HS-5 (cell line): Measurements from ENCODE around the gene CTSD.
"Not testable (repeated sequence)": the region's sequence is repeated elsewhere in the genome, so short reads cannot be mapped to it uniquely, and the experiment has no call there.

ENCODE experiments used
- DNase-seq: peaks from one replicate; pipeline ENCODE4 v3.0.0-alpha.2; 2012; ENCODE audit warnings: low read depth

CTSD gene

DNA sequence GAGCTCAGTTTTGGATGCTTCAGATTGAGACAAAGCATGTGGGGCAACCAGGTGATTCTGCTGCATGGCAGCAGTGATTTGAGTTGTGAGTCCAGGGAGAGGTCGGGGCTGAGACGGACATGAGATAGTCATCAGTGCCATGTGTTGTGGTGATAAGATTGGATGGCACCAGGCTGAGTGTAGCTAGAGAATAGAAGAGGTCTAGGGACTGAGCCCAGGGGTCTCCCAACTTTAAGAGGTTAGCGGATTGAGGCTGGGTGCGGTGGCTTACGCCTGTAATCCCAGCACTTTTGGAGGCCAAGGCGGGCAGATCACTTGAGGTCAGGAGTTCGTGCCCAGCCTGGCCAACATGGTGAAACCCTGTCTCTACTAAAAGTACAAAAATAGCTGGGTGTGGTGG is 6.3 kb upstream of the CTSD start:
- no peak for DNase-seq

DNA sequence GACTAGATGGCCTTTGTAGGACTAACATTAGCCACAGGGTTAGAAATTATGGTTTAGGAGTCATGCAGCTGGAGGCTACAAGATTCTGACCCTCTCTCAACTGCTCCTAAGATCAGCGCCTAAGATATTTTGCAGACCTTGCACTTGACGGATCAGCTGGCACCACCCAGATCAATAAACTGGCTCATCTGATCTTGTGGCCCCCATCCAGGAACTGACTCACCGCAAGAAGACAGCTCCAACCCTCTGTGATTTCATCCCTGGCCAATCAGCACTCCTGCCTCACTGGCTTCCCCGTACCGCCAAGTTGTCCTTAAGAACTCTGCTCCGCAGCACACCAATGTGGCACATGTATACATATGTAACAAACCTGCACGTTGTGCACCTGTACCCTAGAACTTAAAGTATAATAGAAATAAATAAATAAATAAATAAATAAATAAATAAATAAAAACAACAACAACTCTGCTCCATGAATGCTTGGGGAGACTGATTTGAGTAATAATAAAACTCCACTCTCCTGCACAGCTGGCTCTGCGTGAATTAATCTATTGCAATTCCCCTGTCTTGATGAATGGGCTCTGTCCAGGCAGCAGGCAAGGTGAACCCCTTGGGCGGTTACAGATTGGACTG is 5.7 kb upstream of the CTSD start:
- DNase-seq: not testable (repeated sequence)

DNA sequence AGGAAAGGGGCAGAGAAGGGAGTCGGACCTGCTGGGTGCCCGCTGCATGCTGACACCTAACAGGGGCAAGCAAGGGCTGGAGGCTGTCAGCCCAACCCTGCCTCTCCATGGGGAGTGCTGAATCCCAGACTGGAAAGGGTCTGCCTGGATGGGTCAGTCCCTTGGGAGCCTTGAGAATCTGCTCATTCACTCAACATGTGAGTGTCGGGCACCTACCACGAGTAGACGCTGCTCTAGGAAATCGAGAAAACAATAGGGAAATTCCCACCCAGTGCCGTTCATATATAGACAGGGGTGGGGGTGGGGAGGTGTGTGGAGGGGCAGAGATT is 4.4 kb upstream of the CTSD start:
- DNase-seq: no peak

DNA sequence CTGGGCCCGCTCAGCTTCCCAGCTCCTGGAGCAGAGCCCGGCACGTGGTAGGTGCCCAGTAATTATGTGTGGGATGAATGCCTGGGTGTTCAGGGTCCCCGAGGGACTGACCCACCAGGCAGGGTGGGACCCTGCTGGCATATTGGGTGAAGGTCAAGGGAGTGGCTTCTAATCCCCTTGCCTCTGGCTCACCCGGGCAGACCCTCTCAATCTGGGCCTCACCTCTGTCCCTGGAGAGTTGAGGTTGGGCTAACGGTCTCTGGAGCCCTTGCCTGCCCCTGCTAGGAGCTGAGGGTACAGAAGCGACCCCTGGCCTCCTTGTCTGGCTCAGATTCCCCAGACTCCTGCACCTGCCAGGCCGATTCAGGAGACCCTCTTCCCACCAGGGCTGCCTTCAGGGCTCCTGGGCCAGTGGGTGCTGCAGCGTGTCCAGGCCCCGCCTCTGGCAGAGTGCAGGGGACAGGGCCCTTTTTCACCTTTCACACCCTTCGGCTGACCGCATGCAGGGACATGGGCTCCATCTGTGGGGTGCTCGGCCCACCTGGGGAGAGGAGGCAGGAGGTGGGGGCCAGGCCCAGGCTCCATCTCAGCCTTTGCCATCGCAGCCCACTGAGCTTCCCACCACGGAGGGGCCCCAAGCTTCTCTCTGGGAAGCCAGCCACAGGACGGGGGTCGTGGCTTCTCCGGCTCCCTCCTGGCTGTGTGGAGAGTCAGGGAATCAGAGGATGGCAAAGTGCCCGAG is 3.8 kb upstream of the CTSD start:
- no peak for DNase-seq

DNA sequence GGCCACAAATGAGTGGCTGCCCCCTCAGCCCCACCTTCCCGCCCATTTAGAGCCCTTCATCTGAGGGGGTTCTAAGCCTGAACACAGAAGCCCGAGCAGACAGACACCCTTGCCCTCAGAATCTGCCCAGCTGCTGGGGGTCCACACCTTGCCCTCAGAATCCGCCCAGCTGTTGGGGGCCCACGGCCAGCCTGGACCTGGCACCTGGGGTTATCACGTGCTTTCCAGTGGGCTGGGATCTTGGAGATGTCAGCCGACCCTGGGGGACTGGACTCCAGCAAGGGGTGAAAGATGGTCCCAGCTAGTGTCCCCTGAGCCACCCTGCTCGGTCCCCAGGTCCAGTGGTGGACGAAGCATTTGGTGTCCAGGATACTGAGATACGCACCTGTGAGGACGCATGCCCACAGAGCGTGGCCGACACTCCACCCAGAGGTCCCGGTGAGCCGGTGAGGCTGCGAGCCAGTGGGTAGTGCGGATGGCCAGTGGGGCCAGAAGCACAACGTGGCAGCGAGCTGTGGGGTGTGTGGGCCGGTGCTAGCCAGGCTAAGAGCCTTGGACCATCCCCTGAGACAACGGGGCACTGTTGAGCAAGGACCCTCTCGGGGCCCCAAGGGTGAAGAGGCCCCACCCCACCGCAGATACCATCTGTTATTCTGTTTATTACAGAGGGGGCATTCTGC is 3.1 kb upstream of the CTSD start:
- no peak for DNase-seq

DNA sequence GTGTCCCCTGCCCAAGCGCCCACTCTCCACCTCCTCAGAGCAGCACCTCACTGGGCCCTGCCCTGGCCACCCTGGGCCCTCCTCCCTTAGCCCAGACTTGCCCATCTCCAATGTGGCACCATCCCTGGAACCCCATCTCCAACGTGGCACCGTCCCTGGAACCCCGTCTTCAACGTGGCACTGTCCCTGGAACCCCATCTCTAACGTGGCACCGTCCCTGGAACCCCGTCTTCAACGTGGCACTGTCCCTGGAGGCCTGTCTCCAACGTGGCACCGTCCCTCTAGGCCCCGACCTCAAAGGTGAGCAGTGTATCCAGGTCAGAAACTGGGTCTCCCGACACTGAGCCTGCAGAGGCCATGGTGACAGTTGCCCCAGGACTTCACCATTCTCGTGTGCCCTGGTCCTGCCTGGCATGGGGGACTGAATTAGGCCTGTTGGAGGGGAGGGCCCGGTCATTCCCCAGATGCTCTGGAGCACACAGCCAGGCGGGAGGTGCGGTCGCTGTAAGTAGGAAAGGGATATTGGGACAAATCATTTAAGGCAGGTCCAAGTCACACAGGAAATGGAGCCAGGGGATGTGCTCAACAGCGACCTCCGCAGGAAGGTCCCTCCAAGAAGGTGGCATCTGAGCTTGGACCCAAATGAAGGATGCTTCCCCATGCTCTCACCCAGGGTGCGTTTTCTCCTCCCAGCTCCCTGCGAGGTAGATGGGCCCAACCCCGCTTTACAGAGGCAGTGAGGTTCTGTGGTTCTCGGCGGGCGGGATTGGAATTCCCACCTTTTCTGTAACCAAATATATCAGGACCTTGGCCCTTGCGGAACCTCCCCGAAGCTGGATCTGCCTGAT is 2.4 kb upstream of the CTSD start:
- no peak for DNase-seq

DNA sequence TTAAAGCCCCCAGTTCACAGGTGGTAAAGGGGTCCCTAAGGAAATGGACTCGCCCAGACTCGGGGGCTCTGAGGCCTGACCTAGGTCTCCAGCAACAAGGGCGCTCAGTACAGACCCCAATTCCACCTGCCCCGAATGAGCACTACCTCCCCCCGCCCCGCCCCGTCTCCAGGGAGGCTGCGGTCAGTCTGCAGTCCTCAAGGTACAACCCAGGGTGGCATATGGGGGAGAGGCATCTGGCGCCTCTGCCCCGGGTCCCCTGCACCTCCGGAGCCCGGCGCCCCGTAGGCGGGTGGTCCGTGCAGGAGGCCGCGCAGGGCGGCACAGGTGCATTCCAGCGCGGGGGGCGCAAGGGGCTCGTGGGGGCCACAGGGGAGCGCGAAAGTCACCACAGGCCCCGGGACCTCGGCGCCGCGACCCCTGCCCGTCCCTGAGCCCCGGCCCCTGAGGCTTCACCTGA is 361 bp downstream of the CTSD start:
- DNase-seq: no peak

DNA sequence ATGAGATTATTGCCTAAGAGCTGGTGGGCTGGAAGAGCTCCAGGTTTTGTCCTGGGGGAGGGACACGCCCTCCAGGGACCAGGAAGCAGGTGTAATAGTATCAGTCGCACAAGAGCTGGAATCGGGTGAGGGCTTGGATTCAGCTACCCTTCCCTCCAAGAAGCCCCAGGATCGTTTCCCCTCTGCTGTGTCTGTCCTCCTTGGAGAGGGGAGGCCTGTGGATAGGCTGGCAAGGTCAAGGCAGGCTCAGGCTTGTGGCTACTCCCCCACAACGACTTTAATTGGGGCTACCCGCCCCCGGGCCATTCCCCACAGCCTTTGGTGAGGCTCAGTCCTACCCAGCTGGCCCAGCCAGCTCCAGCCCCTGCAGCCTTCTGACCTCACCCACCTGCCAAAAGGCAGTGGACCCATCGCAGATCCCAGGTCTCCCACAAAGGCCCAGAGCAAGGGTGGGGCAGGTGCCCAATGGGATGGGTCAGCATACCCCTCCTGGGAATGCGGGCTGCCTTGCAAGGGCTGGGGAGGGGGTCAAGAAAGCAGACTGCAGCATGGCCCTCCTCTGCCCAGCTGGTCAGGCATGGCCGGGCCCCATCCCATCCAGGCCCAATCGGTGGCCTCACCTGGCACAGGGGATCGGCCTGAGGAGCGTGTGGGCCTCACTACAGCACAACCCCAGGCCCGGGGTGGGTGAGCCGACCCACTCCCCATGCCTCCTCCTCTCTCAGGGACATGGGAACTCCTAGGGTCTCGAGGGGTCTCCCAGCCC is 1.0 kb downstream of the CTSD start:
- no peak for DNase-seq

DNA sequence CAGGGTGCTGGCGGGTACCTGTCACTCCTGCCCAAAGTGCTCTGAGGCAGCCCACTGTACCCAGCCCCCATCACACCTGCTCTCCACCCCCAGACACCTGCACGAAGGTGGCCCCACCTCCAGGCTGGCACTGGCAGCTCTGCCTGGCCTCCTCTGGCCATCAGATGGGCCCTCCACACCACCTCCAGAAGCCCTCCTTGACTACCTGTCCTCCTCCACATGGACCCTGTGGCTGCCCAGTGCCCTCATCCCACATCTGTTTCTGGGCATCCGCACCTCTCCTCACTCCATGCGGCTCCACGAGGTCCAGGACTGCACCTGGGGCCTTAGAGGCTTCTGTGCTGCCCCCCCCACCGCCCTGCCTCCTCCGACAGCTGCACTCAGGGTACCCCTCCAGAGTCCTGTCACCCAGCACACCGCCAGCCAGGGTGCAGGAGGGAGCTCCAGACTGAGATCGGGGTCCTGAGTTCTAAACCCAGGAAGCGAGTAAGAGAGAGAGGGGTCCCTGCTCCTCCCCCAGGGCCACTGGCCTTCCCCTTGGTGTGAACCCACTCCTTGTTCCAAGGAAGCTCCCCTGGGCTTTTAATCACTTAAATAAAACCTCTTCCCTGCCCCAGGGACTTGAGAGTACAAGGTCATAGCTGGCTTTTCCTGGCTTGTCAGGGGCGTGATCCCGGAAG is 1.7 kb downstream of the CTSD start:
- no peak for DNase-seq

DNA sequence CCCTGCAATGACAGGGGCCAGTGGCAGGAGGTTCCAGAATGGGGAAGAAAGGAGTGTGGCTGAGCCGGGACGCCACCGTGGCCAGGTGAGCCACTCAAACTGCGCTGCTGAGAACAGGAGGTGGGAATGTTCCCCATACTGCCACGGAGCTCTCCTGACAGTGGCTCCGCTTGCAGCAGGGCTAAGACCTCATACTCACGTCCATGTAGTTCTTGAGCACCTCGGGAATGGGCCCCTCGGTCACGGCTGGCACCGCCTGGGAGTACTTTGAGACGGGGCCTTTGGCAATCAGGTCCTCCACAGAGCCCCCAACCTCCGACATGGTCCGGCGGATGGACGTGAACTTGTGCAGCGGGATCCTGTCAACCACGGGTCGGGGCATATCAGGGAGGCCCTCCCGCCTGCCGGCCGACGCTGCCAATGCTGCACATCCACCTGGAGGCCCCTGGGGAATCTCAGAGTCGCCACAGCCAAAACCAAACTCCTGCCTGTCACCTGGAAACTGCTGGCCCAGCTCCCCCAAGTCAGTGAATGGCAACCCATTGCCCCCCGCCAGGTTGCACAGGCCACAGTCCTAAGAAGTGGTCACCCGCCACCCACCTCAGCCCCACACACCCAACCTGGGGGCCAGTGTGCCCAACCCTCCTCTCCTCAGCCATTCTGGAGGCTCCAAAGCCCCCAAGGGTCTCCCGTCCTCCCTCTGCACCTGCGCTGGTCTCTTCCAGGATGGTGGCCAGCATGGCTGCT is 2.4 kb downstream of the CTSD start:
- no peak for DNase-seq

DNA sequence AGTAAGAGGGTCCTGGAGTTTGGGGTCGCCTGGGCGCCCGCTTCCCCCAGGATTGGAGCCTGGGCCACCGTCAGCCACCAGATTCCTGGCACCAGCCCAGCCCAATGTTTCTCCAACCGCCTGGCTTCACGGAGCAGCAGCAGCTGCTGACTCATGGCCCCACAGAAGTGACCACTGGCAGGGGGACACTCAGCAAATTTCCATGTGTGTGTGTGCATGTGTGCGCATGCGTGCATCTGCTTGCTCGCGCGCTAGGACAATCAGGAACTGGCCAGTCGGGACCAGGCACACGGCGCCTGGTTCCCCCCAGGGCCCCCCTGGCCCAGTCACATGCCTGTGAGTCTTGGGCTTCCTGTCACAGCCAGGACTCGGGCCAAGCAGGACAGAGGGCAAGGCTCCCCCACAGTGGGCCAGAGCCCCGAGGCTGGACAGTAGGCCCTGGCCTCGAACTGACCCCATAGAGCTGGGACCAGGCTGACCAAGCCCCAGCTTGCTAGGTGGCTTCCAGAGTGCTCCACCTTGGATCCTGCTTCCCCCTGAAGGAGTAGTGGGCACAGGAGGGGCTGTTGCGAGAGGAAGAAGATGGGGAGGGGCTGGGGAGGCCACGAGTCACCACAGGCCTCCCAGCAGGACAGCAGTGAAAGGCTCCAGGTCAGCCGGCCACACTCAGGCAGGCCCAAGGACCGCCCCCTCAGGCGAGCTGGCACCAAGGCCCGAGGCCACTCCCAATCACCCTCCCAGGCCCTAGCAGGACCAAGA is 3.2 kb downstream of the CTSD start:
- no peak for DNase-seq

DNA sequence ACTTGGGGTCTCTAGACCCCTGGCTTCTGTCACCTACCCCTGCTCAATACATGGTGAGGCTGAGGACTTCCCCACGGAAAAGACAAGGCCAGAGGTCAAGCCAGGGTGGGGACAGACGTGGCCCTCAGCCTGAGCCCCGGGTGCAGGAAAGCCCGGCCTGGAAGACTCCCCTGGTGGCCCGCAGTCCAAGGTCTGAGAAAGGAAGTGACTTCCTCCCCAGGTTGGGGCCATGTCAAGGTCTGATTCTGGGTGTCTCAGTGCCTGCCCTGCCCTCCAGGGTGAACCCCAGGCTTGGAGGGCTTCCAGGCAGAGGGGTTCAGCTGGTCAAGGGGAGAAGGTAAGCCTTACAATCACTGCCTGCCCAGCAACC is 3.9 kb downstream of the CTSD start:
- no peak for DNase-seq

DNA sequence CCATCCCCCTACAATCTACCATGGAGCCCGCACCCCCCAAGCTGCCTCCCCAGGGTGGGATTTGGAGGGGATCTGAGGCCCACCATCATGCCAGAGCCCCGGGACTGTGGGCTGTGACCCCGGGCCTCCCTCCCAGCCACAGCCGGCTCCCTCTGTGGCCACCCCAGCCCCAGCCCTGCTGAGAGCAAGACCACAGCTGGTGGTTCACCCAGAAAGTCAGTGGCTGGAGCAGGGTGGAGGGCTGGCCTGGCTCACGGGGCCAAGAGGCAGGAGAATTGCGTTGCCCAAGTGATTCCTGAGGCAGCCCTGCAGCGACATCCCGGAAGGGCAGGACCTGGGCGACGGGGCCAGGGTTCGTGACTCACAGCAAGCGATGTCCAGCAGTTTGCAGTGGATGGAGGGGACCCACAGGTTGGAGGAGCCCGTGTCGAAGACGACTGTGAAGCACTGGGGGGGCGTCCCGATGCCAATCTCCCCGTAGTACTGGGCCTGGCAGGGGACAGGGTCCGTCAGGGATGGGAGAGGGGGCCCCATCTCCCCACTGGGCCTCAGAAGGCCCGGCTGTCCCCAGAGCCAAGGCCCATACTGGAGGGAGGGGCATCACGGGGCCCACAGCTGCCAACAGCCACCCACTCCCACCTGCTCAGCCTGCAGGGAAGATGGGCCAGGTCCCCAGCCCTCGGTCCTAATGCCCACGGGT is 4.4 kb downstream of the CTSD start:
- DNase-seq: no peak

DNA sequence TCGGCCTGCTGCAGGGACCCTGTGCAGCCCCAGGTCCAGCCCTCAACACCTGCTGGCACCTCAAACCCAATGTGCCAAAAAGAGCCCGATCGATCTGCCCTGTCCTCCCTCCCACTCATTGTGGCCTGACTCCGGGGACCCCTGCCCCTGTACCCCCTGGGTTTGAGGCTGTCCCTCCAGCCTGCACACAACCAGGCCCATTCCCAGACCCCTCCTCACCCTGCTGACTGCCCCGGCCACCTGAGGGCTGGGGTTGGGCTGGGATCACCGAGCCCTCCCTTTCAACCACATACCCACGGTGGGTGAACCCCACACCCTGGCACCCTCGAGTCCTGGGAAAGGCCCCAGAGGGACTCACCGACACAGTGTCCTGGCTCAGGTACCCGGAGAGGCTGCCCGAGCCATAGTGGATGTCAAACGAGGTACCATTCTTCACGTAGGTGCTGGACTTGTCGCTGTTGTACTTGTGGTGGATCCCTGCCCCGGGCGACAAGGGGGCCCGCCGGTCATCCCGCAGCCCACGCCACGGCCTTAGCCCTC is 5.0 kb downstream of the CTSD start:
- no peak for DNase-seq

DNA sequence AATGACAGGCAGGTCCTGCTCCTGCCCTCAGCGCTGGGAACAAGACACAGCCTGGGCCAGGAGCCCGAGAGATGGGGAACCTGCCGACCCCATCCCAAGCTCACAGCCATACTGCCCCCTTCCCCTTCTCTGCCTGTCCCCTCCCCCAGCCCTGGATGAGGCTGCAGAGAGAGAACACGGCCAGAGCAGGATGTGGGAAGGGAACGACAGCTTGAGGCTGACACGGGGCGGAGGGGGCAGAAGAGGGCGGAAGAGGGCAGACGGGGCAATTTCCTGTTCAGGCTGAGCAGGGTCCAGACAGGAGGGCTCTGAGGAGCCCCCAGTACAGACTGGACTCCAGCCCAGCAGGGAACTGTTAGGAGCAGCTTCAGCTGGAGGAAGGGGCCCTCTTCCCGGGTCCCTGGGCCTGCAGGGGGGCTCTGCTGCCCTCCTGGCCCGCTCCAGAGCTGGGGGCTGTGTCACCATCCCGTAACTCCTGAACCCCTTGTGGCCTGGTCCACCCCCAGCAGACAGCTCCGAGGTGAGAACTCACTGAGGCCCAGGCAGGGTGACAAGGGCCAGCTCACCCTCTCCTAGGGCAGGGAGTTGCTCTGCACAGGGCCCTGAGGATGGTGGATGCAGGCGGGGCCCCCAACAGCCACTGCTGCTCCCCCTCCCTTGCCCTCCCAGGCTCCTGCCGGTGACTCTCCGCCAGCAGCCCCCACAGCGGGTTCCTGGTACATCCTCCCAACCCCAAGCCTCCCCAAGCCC is 5.7 kb downstream of the CTSD start:
- DNase-seq: no peak

DNA sequence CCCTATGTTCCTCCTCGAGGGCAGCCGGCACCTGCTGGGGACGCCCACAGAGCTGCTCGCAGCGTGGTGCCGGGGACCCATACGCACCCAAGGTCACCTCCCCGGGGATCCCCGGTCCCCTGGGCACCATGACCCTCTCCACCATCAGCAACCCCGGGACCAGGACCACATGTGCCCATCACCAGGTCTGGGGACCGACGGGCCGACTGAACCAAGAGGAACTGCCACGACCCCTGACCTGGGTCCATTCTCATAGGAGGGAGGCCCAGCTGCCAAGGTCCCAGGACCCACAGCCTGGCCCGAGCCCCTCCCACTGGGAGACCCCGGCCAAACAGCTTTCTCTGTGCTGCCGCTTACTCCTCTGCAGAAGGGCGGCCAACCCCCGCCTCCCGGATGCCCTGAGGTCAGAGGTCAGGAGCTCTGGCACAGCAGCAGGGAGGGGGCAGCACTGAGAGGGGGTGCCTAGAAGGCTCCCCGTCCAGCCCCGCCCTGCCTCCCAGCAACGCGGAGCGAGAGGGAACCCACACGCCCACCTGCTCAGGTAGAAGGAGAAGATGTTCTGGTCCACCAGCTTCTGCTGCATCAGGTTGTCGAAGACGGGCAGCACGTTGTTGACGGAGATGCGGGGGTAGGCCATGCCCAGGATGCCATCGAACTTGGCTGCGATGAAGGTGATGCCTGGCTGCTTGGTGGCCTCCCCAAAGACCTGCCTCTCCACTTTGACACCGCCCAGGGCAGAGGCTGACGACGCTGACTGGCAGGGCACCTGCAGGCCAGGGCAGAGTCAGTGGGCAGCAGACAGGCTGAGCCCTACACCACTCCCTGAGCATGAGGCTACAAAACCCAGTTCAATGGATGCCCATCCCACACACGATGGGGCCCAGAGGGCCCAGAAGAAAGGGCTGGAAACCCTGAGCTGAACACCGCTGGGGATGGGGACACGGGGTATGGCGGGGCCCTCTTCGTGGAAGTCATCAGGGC is 6.6 kb downstream of the CTSD start:
- no peak for DNase-seq
